WTC11 (cell line): ENCODE measurements around the gene LSM3.

Source experiments
- CTCF ChIP-seq: fragments of 200-600 bp; IDR thresholded peaks from 2 replicates; pipeline ENCODE4 v1.8.0; 2022; ENCODE audit warnings: antibody characterized with exemption
- FOXJ3 ChIP-seq: sonication (generic); formaldehyde crosslinking; IDR thresholded peaks from 2 replicates; pipeline ENCODE4 v1.9.0; 2021; ENCODE audit warnings: missing genetic modification reagents, mild to moderate bottlenecking, borderline replicate concordance
- JUN ChIP-seq: sonication (generic); formaldehyde crosslinking; IDR thresholded peaks from 2 replicates; pipeline ENCODE4 v1.8.0; 2023; ENCODE audit warnings: mild to moderate bottlenecking, missing genetic modification reagents
- MAX ChIP-seq: sonication (generic); formaldehyde crosslinking; IDR thresholded peaks from 2 replicates; pipeline ENCODE4 v1.8.0; 2022; ENCODE audit warnings: mild to moderate bottlenecking, missing genetic modification reagents
- NR2C2 ChIP-seq: sonication (generic); formaldehyde crosslinking; IDR thresholded peaks from 2 replicates; pipeline ENCODE4 v1.8.0; 2022; ENCODE audit warnings: mild to moderate bottlenecking, missing genetic modification reagents
- SP1 ChIP-seq: sonication (generic); formaldehyde crosslinking; conservative IDR thresholded peaks from 2 replicates; pipeline ENCODE4 v1.8.1; 2022; ENCODE audit warnings: missing genetic modification reagents

- TF ChIP-seq NR2C2 (CRISPR knock-in tag), result no peak
- no peak for TF ChIP-seq CTCF
- no peak for TF ChIP-seq FOXJ3 (CRISPR knock-in tag)
- TF ChIP-seq JUN (CRISPR knock-in tag), result no peak
- TF ChIP-seq SP1 (CRISPR knock-in tag), result no peak
- no peak for TF ChIP-seq MAX
Measured at GRCh38 chr3:14220933-14221332, 42.3 kb downstream of the LSM3 start.
